ENCODE data around the gene RRP15. TPM values are rescaled to one million over a fixed set of nuclear protein-coding genes. Genes with fewer than 3 reads are reported as not detected.

RRP15 gene
- total RNA-seq, 1 donor from 2014 or later: 9.7 TPM

GRCh38 chr1:218254296-218254946, 30.7 kb upstream of the RRP15 start:
- Histone ChIP-seq H3K4me3 (ENCODE audit: low read depth, low read length) (no peak overlapping the region), H3K36me3 (ENCODE audit: control insufficient read depth, insufficient read depth, low read length) (no peaks in the 10 kb centered on the region), H3K27me3 (ENCODE audit: control insufficient read depth, insufficient read depth, low read length) (no peaks in the 10 kb centered on the region)
- TF ChIP-seq, protein P1, sequence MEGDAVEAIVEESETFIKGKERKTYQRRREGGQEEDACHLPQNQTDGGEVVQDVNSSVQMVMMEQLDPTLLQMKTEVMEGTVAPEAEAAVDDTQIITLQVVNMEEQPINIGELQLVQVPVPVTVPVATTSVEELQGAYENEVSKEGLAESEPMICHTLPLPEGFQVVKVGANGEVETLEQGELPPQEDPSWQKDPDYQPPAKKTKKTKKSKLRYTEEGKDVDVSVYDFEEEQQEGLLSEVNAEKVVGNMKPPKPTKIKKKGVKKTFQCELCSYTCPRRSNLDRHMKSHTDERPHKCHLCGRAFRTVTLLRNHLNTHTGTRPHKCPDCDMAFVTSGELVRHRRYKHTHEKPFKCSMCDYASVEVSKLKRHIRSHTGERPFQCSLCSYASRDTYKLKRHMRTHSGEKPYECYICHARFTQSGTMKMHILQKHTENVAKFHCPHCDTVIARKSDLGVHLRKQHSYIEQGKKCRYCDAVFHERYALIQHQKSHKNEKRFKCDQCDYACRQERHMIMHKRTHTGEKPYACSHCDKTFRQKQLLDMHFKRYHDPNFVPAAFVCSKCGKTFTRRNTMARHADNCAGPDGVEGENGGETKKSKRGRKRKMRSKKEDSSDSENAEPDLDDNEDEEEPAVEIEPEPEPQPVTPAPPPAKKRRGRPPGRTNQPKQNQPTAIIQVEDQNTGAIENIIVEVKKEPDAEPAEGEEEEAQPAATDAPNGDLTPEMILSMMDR (IDR thresholded peaks at IDR 0.05; ENCODE audit: insufficient read depth, low read length, poor library complexity, severe bottlenecking): no peak
- no peak for DNase-seq (ENCODE audit: low read depth)

GRCh38 chr1:218255090-218255489, 30.0 kb upstream of the RRP15 start:
- TF ChIP-seq, protein P1 (IDR thresholded peaks at IDR 0.05; ENCODE audit: insufficient read depth, low read length, poor library complexity, severe bottlenecking): no peak
- no peaks in the 10 kb centered on the region for H3K36me3 ChIP-seq (ENCODE audit: control insufficient read depth, insufficient read depth, low read length)

GRCh38 chr1:218257371-218257770, 27.7 kb upstream of the RRP15 start:
- DNase-seq (ENCODE audit: low read depth): no peak
- Histone ChIP-seq H3K36me3 (ENCODE audit: control insufficient read depth, insufficient read depth, low read length) (no peaks in the 10 kb centered on the region), H3K4me3 (ENCODE audit: low read depth, low read length) (no peak overlapping the region), H3K27me3 (ENCODE audit: control insufficient read depth, insufficient read depth, low read length) (no peaks in the 10 kb centered on the region)
- TF ChIP-seq, protein P1 (IDR thresholded peaks at IDR 0.05; ENCODE audit: insufficient read depth, low read length, poor library complexity, severe bottlenecking): no peak

More at GRCh38 chr1:218255090-218255489, 30.0 kb upstream of the RRP15 start:
- DNase-seq (ENCODE audit: low read depth): no peak
- H3K4me3 ChIP-seq (ENCODE audit: low read depth, low read length): no peak overlapping the region
- H3K27me3 ChIP-seq (ENCODE audit: control insufficient read depth, insufficient read depth, low read length): no peaks in the 10 kb centered on the region

DNA sequence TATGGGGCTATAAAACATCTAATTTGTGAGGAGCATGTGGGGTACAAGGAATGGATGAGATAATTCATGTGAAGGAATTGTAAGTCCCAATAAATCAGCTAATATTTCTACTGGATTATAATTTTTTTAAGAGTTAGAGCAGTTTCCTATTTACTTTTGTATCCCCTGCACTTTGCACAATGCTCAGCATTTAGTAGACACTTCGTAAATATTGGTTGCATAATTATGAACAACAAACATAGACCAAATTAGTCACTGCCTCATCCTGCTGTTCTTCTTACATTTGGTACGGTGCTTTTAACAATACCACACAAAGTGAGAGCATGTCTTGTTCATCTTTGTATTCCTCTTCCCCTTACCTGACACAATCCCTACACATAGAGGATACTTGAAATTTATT, 27.1 kb upstream of the RRP15 start:
- no peaks in the 10 kb centered on the region for H3K27me3 ChIP-seq (ENCODE audit: control insufficient read depth, insufficient read depth, low read length)
- H3K4me3 ChIP-seq (ENCODE audit: low read depth, low read length): no peak overlapping the region
- TF ChIP-seq, protein P1 (IDR thresholded peaks at IDR 0.05; ENCODE audit: insufficient read depth, low read length, poor library complexity, severe bottlenecking): no peak
- no peaks in the 10 kb centered on the region for H3K36me3 ChIP-seq (ENCODE audit: control insufficient read depth, insufficient read depth, low read length)
- no peak for DNase-seq (ENCODE audit: low read depth)

DNA sequence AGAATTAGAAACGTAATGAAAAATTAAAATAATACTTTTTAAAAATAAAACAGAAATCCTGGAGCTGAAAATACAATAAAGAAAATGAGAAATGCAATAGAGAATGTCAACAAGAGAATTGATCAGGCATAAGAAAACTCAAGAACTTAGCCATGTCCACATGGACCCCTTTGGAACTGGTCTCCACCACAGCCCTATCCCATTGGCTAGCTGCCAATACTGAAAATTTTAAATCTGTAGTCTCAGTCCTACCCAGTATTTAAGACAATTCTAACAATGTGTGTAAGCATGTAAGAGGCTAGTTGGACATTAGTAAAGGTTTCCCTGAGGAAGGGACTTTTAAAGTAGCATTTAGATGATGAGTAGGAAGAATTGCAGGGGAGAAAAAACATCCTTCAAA, 25.8 kb upstream of the RRP15 start:
- no peaks in the 10 kb centered on the region for H3K27me3 ChIP-seq (ENCODE audit: control insufficient read depth, insufficient read depth, low read length)
- TF ChIP-seq, protein P1 (IDR thresholded peaks at IDR 0.05; ENCODE audit: insufficient read depth, low read length, poor library complexity, severe bottlenecking): no peak
- no peaks in the 10 kb centered on the region for H3K36me3 ChIP-seq (ENCODE audit: control insufficient read depth, insufficient read depth, low read length)
- no peak overlapping the region for H3K4me3 ChIP-seq (ENCODE audit: low read depth, low read length)
- DNase-seq (ENCODE audit: low read depth): no peak

GRCh38 chr1:218259800-218260199, 25.3 kb upstream of the RRP15 start:
- Histone ChIP-seq H3K27me3 (ENCODE audit: control insufficient read depth, insufficient read depth, low read length) (no peaks in the 10 kb centered on the region), H3K4me3 (ENCODE audit: low read depth, low read length) (no peak overlapping the region), H3K36me3 (ENCODE audit: control insufficient read depth, insufficient read depth, low read length) (no peaks in the 10 kb centered on the region)
- TF ChIP-seq, protein P1 (IDR thresholded peaks at IDR 0.05; ENCODE audit: insufficient read depth, low read length, poor library complexity, severe bottlenecking): peak; percentile 13
- no peak for DNase-seq (ENCODE audit: low read depth)
